GM21367 (cell line): ENCODE data around the gene FFAR3.
"Not testable (repeated sequence)": the region's sequence is repeated elsewhere in the genome, so short reads cannot be mapped to it uniquely, and the experiment has no call there.

ENCODE experiments used
- ATAC-seq: cut with Tn5 transposase; IDR thresholded peaks from one replicate; pipeline ENCODE4 v1.9.1; 2021; ENCODE audit not compliant: unreplicated experiment

Gene FFAR3

DNA sequence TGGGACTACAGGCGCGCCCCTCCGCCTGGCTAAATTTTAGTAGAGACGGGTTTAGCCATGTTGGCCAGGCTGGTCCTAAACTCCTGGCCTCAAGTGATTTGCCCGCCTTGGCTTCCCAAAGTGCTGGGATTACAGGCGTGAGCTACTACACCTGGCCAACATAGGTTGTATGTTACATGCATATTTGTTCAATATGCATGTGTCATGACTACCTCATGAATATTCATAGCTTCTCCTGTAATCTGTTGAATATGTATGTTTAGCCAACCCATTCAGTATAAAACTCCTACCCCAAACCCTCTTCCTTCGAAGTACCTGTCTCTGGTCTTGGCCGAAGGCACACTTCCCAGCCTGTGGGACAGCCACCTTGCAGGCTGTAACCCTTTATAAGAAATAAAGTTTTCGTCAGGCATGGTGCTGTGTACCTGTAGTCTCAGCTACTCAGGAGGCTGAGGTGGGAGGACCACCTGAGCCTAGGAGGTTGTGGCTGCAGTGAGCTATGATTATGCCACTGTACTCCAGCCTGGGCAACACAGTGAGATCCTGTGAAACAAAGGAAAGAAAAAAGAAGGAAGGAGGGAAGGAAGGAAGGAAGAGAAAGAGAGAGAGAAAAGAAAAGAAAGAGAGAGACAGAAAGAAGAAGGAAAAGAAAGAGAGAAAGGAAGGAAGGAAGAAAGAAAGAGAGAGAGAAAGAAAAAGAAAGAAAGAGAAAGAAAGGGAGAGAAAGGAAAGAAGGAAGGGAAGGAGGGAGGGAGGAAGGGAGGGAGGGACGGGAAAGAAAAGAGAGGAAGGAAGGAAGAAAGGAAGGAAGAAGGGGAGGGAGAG lies 41.9 kb downstream of the FFAR3 start:
- no peak for ATAC-seq

DNA sequence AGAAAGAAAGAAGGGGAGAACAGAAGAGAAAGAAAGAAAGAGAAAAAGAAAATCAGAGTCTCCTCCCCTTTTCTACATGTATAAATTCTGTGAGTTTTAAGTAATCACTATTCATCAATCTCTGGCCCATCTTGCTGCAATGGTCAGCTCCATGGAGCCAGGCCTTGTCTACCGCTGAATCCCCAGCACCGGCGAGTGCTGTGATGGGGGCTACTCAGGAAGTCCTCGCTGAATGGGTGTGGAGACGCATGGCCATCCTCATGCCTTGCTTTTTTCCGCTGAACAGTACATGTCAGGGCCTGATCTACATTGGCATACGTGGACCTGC lies 42.5 kb downstream of the FFAR3 start:
- ATAC-seq = no peak

DNA sequence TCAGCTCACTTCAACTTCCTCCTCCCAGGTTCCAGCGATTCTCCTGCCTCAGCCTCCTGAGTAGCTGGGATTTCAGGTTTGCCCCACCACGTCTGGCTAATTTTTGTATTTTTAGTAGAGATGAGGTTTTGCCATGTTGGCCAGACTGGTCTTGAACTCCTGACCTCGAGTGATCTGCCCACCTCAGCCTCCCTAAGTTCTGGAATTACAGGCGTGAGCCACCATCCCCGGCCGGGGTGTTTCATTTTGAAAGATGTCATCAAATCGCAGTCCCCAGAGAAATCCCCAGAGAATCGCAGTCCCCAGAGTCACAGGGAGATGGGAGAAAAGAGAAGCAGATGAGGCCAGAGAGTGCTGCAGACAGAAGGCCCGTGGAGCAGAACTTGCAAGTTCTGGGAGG lies 43.2 kb downstream of the FFAR3 start:
- not testable (repeated sequence) for ATAC-seq

DNA sequence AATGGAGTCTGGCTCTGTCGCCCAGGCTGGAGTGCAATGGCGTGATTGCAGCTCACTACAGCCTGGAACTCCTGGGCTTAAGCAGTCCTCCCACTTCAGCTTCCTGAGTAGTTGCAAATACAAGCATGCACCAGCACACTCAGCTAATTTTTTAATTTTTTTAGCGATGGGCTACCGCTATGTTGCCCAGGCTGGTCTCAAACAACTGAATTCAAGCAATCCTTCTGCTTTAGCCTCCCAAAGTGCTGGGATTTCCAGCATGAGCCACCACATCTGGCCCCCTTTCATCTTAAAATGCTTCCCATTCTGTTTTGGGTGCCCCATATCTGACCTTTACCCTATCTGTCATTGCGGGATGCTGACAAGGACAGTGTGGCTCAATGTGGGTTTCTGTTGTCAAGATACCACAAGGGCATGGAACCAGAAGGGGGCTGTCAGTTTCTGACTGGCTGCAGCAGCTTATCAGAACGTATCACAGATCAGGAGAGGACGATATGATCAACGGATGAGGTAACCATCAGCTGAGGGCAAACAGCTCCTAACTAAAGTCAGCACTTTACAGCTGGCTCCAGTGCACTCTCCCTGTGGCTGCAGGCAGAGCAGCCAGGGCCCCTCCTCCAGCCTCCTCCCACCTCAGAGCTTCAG lies 45.0 kb downstream of the FFAR3 start:
- no peak for ATAC-seq

DNA sequence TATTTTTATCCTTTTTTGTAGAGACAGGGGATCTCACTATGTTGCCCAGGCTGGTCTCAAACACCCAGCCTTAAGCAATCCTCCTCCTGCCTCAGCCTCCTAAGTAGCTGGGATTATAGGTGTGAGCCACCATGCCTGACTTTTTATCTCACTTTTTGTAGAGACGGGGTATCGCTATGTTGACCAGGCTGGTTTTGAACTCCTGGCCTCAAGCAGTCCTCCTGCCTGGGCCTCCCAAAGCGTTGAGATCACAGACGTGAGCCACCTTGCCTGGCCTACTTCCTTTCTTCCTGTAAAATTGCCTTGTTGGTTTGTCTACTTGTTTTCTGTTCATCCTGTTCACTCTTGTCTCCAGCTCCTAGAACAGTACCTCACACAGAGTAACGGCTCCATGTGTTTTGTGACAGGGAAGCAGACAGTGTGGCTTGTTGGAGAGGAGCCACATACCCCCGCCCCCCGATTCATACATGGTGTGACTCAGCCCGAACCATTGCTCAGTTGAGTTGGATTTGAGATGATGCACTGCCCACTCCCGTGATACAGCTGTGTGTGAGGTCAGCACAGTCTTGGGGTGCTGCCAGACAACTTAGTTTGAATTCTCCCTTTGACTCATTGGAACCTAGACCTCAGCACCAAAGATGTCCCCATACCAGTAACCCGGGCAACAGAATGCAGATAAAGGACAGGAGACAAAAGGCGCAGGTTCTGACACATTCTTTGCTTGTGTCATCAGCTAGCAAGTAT lies 46.8 kb downstream of the FFAR3 start:
- ATAC-seq = peak; percentile 62

DNA sequence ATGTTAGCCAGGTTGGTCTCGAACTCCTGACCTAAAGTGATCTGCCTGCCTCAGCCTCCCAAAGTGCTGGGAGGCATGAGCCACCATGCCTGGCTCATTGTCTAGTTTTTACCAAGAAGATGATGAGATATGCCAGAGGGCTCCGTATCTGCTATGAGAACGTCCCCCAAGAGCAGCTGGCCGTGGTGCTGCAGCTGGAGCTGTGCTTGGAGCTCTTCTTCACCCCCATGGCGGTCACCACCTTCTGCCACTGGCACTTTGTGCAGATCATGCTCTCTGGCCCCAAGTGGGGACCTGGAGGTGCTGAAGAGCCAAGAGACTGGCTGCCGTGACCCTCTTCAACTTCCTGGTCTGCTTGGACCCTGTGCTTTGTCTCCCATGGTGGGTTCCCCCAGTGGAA lies 49.4 kb downstream of the FFAR3 start:
- ATAC-seq = no peak

DNA sequence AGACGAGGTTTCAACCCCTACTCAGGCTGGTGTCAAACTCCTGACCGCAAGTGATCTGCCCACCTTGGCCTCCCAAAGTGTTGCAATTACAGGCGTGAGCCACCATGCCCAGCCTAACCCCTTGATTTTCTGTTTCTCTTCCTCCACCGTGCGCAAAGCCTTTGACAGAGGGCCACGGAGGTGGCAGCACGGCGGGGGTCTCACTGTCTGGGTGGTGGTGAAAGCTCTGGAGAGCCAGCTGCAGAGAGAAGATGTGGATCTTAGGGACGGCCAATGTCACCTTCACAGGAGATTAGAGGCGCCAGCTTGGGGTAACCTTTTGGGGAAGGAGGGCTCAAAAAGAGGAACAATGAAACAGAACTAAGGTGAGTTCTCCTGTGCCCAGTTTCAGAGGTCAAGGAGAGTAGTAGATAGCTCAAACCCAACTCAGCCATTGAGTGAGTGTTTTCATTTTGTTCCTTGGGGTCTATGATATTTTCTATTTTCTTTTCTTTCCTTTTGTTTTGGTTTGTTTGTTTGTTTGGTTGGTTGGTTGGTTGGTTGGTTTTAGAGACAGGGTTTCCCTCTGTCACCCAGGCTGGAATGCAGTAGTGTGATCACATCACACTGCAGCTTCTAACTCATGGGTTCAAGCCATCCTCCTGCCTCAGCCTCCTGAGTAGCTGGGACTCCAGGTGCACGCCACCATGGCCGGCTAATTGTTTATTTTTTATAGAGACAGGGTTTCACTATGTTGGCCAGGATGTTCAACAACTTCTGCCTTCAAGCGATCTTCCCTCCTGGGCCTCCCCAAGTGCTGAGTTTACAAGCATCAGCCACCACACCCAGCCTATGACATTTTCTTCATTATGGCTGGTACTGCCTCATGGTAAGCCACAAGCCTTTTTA lies 50.3 kb downstream of the FFAR3 start:
- peak; percentile 51 for ATAC-seq

DNA sequence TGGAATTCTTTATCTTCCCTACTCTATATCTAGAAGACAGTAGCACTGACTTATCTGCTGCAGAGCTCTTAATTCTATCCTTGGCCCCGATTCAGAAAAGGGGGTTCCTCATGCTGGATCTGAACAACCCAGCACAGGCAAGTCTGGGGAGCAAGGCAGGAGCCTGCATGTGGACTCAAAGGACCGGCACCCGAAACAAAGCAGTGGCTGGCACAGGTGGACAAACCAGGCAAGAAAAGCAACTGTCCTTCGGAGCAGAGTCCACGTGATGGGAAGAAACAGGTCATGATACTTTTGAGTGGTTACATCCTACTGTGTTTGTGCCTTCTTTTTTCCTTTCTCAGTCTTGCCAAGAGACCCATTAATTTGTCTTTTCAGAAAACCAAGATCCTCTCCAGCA lies 50.9 kb downstream of the FFAR3 start:
- ATAC-seq = no peak
